Activated effector memory CD4-positive, alpha-beta T cell treated with anti-CD3 and anti-CD28 coated beads, Interleukin-2, amount 50 U/mL, for 16 hours (primary cell): ENCODE measurements around the gene ZNF79.

Experiments used
- DNase-seq: peaks from one replicate; pipeline ENCODE4 v3.0.0-alpha.2; 2020

Gene ZNF79

GRCh38 chr9:127423934-127424675, at the start of gene ZNF79:
TSS of gene ZNF79 (plus strand) at chr9:127424382. CDS start at chr9:127424788, 406 bp downstream.
- DNase-seq, result peak; percentile 97

- no peak for DNase-seq
These were observed 43.7 kb upstream of the ZNF79 start for GRCh38 chr9:127380479-127380878.

DNA sequence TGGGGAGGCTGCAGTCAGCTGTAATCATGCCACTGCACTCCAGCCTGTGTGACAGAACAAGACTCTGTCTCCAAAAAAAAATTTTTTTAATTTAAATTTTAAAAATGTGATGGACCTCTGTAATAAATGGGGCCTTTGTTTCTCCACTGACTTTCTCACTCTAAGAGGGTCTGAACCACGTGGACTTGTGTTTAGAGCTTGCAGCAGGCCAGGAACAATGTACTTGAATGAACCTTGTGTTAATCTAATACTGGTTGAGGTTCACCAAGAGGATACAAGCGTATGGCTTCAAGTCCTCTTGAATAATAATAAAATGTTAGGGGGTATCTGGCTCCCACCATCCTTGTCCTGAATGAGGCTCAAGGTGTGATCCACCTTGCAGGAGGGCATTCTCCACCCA, 41.6 kb upstream of the ZNF79 start:
- DNase-seq, result no peak

GRCh38 chr9:127384016-127384730, 40.0 kb upstream of the ZNF79 start:
- DNase-seq, result peak; percentile 43

DNA sequence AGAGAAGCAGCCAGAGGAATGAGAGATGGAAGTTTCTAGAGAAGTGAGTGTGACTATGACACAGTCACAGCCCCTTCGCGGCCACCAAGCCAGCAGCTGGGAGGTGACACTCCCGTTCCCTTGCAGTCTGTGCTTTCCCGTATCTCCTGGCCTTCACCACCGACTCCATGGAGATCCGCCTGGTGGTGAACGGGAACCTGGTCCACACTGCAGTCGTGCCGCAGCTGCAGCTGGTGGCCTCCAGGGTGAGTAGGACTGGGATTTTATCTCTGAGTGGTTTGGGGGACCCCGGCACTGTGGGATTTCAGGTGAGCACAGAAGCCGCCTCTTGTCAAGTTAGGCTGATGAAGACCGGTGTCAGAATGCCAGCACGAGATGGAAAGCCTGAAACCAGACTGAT, 39.3 kb upstream of the ZNF79 start:
- peak; percentile 55 for DNase-seq

- no peak for DNase-seq
These were observed 37.9 kb upstream of the ZNF79 start for GRCh38 chr9:127386249-127386648.

DNA sequence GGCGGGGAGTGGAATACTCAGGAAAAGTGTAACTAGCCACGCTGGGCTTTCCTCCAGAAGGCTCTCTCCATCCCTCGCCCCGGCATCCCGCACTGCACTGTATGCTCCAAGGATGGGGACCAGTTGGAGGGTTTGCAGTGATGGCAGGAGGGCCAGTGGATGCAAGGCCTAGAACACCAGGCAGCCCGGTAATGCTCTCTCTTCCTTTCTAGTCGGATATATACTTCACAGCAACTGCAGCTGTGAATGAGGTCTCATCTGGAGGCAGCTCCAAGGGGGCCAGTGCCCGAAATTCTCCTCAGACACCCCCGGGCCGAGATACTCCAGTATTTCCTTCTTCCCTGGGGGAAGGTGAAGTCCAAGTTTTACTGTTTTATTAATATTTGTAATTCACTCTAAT, 37.2 kb upstream of the ZNF79 start:
- peak; percentile 41 for DNase-seq

GRCh38 chr9:127388037-127388855, 35.9 kb upstream of the ZNF79 start:
- peak; percentile 92 for DNase-seq

DNA sequence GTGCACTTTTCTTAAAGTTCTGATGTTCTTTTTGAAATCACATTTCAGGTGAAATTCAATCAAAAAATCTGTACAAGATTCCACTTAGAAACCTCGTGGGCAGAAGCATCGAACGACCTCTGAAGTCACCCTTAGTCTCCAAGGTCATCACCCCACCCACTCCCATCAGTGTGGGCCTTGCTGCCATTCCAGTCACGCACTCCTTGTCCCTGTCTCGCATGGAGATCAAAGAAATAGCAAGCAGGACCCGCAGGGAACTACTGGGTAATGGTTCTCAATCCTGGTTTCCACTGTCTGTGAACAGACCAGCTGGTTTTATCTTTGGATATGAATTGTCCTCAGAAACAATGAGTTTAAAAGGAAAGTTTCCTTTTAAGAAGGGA, 35.3 kb upstream of the ZNF79 start:
- no peak for DNase-seq

DNA sequence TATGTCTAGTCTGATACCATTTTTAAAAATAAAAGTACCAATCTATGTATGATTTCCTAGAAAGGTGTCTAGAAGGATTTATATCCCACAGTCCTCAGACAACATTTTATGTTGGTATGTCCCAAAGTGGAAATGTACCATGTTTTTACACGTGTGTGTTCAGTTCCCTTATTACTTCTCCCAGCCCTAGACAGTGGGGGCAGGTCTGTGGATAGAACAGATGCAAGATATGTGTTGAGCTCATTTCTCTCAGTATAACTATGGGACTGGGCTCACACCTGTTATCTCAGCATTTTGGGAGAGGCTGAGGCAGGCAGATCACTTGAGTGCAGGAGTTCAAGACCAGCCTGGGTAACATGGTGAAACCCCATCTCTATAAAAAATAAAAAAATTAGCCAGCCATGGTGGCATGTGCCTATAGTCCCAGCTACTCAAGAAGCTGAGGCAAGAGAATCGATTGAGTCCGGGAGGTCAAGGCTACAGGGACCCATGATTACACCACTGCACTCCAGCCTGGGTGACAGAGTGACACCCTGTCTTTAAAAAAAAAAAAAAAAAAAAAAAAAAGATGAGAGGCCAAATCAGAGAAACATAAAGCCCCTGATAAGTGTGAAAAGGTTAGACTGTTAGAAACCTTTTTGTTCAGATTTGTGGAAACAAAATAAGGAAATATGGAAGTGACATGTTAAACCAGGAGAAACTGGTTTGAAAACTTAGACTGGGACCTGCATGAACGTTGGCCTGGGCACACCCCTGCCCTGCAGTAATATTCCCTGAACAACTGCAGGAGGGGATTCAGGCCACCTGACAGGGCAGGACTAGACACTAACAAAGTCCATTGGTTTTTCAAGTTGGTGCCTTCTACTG, 34.6 kb upstream of the ZNF79 start:
- DNase-seq, result no peak

DNA sequence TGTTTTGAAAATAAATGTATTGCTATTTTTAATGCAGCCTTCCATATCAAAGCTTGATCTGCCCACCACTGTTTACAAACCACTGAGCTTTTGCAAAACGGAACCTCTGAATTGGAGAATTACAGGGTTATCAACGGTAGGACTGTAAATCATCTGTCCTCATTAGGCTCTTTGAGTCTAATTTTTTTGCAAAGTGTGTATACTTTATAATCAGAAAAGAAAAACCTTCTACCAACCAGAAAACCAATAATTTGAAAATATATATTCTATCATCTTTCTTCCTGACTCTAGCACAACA, 34.0 kb upstream of the ZNF79 start:
- DNase-seq, result no peak

GRCh38 chr9:127390563-127390962, 33.6 kb upstream of the ZNF79 start:
- no peak for DNase-seq

GRCh38 chr9:127392166-127392565, 32.0 kb upstream of the ZNF79 start:
- DNase-seq, result no peak

- DNase-seq, result no peak
These were observed 31.2 kb upstream of the ZNF79 start for GRCh38 chr9:127392976-127393375.

GRCh38 chr9:127393645-127394044, 30.5 kb upstream of the ZNF79 start:
- DNase-seq, result no peak

- no peak for DNase-seq
These were observed 28.5 kb upstream of the ZNF79 start for GRCh38 chr9:127395497-127396252.

- no peak for DNase-seq
These were observed 27.9 kb upstream of the ZNF79 start for GRCh38 chr9:127396253-127396807.

DNA sequence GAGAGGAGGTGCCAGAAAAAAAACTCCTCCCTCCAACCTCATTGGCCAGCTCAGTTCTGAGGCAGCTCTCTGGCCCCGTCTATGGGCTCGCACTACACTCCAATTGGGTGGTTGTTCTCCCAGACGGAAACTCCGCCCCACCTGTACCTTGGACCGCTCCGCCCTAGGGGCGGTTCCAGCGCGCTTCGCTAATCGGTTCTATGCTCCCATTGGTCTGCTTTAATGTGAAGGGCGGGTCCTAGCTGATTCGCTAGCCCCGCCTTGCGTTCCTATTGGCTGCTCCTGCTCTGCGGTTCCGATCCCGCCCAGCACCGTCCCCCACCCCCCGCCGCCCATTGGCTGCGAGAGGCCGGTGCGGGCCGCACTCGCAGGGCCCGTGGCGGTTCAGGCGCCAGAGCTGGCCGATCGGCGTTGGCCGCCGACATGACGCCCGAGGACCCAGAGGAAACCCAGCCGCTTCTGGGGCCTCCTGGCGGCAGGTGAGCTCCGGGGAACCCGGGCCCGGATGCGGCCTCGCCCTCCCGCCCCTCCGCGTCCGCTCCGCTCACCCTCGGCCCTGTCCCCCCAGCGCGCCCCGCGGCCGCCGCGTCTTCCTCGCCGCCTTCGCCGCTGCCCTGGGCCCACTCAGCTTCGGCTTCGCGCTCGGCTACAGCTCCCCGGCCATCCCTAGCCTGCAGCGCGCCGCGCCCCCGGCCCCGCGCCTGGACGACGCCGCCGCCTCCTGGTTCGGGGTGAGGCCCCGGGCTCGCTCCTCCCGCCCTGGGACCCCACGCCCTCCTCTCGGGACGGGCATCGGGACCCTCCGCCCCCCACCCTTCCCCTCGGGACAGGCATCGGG, 27.2 kb upstream of the ZNF79 start, which contains the start of gene SLC2A8:
SLC2A8 (plus strand) TSS at position 362 of the 838 bp plus-strand sequence; CDS start at position 424, 62 bp downstream.
- peak; percentile 97 for DNase-seq

- peak; percentile 69 for DNase-seq
These were observed 26.4 kb upstream of the ZNF79 start for GRCh38 chr9:127397646-127398274.

GRCh38 chr9:127398275-127398647, 25.9 kb upstream of the ZNF79 start:
- no peak for DNase-seq
